NOMO-1 treated with dmso at 0.1 percent for 144 hours (cell line): ENCODE data around the gene SPAG16.

ENCODE experiments used
- DNase-seq: peaks from one replicate; lab custom pipeline; 2025; ENCODE audit not compliant: unreplicated experiment; lab: John Stamatoyannopoulos, UW

SPAG16 gene

DNA sequence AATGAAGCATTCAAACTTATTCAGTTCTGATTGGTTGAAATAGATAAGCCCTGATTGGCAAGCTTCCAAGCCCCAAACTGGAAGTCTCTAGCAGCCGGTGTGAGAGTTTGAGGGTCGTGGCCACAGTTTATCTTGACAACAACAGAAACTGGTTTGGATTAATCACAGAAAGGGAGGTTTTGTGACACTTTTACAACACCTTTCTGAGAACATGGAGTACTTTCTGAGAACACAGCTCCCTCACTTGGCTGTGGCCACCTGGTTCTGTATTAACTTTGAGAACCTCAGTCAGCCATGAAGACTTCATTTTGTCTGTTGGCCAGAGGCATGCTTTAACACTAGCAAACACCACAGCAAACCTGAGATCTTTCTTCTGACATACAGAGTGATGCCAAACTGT lies 845.9 kb downstream of the SPAG16 start:
- no peak for DNase-seq

DNA sequence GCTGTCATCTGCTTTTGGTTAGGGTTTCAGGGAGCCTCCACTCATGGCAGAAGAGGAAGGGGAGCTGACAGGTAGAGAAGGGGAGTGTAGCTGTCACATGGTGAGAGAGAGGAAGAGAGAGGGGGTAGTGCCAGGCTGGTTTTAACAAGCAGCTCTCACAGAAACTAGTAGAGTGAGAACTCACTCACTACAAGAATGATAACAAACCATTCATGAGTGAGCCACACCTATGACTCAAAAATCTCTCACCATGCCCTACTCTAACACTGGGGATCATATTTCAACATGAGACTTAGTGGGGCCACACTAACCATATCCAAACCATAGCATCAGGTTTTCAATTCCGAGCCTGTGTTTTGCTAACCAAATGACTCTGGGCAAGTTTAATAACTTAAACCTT lies 851.7 kb downstream of the SPAG16 start:
- no peak for DNase-seq

DNA sequence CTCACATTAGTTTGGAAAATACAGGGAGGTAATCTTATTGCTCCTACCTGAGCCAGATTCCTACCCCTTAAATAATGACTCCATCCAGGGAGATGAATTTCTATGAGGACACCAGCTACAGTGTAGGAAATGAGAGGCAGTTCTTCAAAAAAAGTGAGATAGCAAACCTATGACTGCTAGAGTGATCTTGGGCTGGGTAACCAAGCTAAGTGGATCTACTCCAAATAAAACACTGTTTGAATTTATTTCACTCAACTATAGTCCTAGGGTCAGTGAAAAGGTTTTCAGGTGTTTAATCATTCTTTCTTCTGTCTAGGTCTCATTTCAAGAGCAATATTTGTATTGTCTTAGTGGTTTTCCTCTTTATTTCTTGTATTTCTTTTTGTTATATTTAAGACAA lies 854.5 kb downstream of the SPAG16 start:
- DNase-seq: no peak

DNA sequence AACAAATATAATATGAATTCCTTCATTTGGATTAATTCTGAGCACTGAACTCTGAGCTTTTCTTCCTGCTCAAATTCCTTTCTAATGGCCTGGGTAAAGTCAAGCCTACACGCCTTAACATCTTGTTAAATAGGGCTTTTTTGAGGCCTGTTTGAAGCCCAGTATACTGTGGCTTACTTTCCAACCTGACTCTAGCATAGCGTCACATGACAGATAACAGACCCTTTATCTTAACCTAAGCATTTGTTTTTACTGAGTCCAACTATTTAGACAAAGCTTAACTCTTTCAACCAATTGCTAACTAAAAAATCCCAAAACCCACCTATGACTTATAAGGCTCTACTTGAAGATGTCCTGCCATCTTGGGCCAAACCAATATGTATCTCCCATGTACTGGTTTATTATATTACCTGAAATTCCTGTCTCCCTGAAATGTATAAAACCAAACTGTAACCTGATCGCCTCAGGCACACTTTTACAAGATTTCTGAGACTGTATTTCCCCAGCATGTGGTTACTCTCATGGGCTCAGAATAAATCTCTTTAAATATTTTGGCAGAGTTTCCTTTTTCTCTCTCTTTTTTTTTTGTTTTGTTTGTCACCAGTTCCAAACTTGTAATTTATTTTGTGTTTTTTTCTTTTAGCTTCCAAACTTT lies 855.5 kb downstream of the SPAG16 start:
- no peak for DNase-seq

DNA sequence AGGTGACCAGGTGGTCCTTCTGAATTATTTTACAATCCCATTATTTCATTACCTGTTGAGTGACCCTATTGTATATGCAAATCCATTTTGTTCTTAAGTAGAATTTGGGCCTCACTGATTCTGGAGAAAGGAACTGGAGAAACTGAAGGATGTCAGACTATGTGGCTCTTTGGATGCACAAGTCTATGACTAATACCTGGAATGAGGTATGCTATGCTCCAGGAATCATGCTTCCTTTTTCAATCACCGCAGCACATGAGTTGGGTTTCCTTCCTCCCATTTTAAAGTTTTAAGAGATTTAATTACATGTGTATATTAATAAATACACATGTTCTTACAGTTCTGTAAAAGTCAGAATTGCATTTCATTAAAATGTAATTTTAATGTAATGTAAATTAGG lies 872.7 kb downstream of the SPAG16 start:
- DNase-seq: no peak

DNA sequence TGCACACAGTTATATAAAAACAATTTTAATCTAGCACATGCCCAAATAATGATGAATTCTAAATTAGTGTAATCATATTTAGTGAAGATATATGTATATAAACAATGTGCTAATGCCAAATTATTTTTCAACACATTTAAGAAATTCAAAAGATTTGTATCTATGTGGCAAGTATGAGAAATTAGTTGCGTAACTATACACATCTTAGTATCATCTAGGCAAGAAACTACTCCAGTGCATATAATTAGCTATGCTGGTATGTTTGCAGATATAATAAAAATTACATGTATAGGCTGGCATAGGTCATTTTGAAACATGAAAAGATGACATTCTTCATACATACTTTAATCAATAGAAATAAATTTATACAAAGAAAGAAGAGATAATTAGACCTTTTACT lies 874.6 kb downstream of the SPAG16 start:
- no peak for DNase-seq

DNA sequence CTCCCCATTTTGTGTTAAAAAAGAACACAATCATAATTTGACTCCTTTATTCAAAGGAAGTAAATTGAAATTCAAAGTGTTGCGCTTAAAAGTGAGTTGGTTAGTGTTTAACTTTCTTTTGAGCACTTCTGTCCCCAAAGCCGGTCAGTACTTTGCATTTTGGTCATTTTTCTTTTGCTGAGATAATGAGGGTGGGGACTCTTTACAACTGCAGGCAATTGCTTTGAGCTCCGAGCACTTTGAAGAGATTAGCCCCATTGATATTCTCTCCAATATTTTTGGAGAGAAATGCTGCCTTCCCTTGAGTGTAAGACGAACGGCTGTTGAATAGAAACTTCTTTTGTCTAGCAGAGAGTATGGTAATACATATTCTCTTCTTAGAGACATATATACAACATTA lies 885.0 kb downstream of the SPAG16 start:
- no peak for DNase-seq

DNA sequence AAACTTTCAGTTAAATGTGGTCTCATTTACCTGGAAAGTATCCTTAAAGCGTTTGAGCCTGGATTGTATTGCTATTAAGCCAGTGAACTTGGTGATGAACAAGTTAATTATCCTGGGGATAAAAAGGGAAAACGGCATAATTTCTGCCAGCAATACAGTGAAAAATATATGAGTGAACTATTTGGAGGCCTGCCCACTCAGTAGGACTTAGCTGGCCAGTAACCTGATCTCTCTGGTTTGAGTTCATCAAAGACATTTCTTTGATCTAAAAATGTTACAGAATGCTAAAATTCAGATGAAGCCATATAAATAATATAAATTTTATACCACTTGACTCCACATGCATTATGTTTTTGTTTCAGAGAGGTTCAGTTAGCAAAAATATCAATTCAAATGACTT lies 885.5 kb downstream of the SPAG16 start:
- no peak for DNase-seq

DNA sequence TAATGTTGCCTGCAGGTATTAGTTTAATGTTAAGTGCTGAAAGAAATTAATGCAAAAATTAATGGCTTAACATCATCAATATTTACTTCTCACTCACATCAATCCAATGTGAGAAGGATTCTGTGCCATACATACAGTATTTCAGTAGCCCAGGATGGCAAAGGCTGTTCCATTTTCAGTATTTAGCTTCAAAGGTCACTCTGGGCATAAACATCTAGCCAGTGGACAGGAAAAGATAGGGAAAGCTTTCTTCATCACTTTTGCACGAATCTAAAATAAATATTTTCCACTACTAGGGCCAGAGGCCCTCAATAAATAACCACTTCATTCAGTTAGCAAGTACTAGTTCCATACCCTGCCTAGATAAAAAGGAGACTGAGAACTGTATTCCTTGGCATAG lies 890.3 kb downstream of the SPAG16 start:
- no peak for DNase-seq

DNA sequence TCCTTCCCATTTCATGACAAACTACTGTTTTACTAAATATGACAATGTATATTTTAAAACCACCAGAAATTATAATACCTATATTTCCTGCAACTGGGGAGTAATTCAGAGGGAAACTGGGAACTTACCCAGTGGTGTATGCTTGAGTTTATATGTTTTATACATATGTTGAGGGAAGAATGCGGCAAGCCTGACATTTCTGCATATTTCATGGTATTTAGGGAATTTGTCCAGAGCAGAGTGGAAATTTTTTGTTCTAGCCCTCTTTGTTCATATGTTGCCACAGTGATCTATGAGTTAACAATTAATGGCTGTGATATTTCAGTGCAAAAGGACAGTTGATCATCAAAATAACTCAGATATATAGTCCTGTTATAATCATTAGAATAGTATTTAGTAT lies 895.8 kb downstream of the SPAG16 start:
- no peak for DNase-seq

DNA sequence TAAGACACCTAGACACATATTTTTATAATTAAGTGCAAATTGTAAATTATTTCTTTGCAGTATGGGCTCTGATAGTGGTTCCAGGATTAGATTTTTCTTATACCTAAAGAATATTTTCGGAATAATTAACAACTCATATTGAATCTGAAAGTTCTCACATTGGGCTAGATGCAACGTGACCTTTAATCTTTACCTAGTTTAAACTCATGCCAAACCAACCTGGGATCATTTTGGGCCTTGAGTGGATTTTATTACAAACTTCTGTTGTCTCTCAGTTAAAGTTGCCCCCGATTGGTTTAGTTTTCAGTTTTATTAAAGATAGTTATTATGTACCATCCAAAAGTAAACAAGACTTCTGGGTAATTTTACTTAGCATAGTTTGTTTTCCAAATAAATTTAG lies 896.4 kb downstream of the SPAG16 start:
- DNase-seq: no peak

DNA sequence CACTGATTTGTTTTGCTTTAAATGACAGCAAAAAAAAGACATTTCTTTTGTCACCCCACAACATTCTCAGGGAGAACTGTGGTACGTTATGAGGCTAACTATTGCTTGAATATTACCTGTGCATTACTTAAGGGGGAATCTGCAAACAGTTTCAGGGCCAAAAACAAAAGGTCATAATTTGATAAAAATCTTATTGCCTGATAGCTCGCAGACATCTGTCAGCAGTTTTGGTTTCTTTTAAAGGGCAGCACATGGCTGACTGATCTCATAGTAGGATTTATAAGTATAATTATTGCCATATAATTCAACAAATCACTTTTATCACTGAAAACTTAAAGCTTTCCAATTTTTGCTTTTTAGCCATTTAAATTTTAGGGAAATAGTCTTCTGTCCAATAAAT lies 900.2 kb downstream of the SPAG16 start:
- DNase-seq: no peak

DNA sequence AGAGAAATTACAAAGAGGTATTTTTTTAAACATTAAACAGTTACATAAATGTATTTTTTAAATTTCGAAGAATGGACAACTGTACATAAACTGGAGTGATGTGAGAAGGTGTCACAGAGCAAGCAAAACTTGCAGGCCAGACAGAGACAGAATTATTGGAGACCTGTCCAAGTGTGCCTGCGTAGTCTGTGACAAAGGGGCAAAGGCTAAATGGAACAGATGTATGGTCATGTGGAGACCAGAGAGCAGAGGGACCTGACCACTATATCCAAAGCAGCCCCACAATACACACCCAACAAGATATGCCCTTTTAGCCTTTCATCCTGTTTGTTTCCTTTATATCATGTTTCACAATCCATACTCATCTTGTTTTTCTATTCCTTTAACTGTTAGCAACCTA lies 901.3 kb downstream of the SPAG16 start:
- no peak for DNase-seq

DNA sequence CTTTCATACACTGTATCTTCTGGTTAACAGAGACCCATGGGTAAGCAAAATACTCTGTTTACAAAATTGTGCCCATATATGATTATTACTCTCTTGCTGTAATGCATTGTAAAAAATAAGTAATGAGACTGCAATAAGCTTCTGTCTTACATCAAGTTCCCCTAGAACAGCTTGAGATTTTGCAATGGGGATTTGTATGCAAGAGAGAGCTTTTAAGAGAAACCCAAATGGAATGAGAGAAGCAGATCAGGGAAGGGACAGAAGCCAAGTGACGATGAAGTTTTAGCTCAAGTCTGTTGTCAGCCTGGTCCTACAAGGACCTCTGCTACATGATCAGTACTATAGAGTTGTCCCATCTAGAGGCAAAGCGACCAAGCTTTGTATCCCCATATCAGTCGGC lies 908.4 kb downstream of the SPAG16 start:
- DNase-seq: no peak

DNA sequence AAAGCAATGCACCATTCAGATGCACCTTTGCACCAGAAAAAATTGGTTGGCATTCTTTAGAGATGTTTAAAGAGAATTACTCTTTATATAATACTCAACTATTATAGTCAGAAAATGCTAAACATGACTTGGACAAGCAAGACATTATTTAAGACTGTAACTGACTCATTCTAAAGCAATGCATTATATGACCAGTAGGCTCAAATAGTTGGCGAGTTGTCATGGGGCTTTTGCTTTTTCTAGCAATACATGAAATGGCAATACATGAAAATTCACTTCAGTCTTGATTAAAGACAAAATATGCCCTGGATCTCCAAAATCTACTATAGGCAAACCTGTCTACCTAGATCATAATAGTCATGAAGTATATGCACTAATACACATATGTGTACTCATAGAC lies 909.7 kb downstream of the SPAG16 start:
- no peak for DNase-seq

DNA sequence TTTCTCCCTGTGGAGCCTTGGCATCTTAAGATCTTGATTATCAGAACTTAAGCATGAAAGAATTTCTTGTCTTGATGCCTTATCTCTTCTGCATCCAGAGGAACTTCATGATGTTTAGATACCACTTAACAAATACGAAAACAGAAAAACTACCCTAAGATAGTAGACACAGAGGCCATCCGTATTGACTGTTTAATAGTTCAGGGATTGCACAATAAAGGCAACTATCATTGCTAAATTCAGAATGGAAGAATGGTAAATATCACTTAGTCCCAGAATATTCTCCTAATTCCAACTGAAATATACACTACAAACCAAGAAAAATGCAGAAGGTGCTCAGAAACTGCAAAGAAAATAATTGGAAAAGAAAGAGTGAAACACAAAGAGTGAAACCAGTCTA lies 912.0 kb downstream of the SPAG16 start:
- no peak for DNase-seq

DNA sequence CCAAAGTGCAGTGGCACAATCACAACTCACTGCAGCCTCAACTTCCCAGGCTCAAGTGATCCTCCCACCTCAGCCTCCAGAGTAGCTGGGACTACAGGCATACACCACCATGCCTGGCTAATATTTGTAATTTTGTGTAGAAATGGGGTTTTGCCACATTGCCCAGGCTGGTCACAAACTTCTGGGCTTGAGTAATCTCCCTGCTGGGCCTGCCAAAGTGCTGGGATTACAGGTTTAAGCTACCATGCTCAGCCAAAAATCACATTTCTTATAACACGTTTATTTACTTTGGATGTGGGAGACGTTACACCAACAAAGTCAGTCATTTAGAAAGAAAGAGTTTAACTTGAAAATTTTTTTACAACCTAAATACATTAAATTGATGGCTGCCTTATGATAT lies 917.6 kb downstream of the SPAG16 start:
- DNase-seq: no peak

DNA sequence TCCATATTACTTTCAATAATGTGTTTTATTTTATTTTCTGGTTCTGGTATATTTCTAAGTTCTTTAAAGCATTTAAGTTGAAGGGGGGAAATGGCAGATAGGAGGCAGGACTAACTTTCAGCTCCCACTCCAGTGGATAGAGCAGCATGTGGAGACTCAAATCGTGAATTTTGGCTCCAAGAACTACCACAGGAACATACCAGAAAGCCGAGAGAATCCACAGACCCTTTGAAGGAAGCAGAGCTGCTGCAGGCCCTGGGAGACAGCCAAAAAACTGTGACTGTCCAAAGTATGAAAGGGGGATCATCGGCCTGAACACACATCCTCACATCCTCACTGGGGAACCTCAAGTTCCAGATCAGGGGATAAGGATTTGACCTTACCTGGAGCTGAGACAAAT lies 919.0 kb downstream of the SPAG16 start:
- no peak for DNase-seq

DNA sequence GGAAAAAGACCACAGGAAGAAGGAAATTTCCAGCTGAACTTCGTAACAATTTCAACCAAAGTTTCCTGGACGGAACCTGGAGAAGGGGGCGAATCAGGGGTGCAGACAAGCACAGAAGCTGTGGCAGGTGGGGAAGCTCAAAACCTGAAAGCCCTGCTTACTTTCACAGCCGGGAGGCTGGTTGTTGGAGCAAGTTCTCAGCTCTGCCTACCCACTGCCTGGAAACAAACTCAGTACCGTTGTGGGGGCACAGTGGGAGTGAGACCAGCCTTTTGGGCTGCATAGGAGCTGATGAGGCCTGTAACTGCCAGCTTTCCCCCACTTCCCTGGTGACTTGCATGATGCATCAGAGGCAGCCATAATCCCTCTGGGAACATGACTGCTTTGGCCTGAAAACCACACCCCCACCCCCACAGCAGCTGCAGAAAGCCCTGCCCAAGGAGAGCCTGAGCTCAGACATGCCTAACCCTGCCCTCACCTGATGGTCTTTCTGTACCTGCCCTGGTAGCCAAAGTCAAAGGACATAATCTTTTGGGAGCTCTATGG lies 919.6 kb downstream of the SPAG16 start:
- DNase-seq: no peak

DNA sequence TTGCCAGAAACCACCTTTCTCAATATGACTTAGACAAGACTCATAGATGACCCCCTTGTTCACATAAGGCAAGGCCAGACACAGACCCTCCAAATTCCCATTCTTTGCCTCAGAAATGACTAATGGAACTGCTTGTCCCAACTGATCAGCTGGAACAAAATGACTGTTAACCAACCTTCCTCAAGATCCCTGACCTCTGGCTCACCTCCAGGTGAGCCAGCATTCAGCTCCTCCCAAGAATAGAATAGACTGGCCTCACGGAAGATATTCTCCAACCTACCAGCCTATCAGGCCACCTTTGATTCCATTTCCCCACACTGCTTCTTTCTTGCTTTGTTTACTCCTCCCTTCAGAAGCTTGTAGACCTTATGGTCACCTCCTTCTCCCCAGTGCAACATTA lies 930.8 kb downstream of the SPAG16 start:
- DNase-seq: no peak

DNA sequence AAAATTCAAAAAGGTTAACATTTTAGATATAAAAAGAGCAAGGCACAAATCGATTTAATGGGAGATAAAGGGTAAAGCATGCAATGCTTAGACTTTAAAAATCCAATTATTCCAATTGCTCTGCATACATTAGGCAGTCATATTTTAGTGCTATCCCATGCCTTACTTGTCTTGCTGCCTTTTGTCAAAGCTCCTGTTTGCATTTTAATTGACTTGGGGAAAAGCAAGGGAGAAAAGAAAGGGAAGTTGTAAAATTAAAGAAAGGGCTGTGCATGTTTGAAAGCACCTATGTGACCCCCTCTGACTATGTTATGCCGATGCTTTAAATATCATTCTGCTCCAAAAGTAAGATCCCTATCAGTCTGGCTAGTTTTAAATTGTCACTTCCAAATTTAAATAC lies 932.9 kb downstream of the SPAG16 start:
- no peak for DNase-seq

DNA sequence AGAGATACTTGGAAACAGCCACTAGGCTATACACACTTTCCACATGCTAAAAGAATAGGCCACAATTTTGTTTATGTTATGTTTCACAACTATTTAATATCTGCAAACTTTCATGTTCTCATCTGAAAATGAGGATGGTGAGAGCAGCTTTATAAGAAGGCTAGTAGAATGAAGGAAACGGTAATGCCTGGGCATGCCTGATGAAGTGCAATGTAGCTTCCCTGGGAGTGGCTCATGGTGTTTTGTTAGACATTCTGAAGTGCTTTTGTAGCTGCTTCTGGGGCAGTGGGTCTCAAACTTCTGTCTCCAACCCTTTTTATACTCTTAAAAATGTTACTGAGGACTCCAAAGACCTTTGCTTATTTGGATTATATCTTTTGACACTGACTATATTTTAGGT lies 933.3 kb downstream of the SPAG16 start:
- DNase-seq: no peak

DNA sequence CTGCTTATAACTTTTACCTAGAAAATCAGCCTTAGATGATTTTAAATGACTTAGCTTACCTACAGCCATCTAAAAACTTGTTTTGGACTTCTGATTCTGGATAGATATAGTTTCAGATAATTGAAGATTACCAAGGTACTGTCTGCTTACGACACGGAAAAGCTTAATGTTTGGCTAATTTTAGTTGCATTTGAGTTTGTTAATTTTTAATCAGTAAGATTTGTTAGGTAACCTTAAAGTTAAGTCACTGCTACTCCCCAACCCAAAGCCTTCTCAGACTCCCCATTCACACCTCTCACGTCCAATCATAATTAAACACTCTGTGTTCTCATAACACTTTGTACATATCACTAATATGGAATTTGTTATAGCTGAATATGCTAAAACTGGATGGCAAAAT lies 936.0 kb downstream of the SPAG16 start:
- no peak for DNase-seq
